Stimulated activated CD8-positive, alpha-beta memory T cell treated with anti-CD3 and anti-CD28 coated beads, Interleukin-4, amount 100 ng/mL, for 24 hours (primary cell): ENCODE measurements around the gene SLC38A3.
"Not testable (repeated sequence)": the region's sequence is repeated elsewhere in the genome, so short reads cannot be mapped to it uniquely, and the experiment has no call there.

Experiments used
- DNase-seq: peaks from one replicate; pipeline ENCODE4 v3.0.0-alpha.2; 2020; ENCODE audit warnings: low read depth

Gene SLC38A3

DNA sequence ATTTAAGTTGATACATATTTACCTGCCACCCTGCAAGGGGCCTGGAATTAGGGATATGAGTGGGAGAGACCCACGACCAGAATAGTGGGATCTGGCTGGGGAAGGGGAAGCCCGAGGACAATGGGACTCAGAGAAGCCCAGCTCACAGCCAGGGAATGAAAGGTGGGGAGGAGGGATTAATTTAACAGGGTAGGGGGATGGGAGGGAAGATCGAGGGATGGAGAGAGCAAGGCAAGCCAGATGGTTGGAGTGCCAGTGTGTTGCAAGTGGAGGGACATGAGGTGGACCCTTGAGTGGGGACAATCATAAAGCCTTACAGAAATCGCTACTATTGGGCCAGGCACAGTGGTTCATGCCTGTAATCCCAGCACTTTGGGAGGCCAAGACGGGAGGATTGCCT lies 26.5 kb downstream of the SLC38A3 start:
- DNase-seq, result no peak

DNA sequence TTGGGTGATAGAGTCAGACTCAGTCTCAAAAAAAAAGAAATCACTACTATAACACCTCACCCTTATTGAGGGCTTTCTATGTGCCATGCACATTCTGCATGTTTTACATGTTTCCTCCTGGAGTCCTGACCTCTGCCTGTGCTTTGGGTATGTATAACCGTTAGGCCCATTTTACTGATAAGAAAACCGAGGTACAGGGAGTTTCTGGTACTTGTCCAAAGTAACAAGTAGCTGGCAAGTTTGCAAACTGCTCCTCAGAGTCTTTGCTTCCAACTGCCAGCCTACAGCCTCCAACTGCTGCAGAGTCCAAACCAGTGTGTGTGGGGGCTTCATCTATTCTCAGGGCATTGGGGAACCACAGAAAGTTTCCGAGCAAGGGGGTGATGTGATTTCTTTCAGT lies 27.2 kb downstream of the SLC38A3 start:
- no peak for DNase-seq

DNA sequence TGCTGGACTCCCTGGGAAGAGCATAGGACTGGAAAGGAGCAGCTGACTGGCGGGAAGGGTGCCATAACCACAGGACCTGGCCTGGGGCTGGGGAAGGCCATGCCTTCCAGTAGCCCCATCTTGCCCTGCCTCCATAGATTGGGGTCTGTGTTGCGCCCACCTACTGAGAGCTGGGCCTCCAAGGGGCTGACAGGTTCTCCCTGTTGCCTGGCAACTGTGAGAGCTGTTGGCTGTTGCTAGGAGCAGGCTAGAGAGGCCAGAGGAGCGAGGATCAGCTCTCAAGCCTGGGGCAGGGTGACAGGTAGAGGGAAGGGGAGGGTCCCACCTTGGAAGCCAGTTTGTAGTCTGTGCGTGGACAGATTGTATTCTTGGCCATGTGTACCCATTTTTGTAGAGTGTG lies 28.1 kb downstream of the SLC38A3 start:
- no peak for DNase-seq

DNA sequence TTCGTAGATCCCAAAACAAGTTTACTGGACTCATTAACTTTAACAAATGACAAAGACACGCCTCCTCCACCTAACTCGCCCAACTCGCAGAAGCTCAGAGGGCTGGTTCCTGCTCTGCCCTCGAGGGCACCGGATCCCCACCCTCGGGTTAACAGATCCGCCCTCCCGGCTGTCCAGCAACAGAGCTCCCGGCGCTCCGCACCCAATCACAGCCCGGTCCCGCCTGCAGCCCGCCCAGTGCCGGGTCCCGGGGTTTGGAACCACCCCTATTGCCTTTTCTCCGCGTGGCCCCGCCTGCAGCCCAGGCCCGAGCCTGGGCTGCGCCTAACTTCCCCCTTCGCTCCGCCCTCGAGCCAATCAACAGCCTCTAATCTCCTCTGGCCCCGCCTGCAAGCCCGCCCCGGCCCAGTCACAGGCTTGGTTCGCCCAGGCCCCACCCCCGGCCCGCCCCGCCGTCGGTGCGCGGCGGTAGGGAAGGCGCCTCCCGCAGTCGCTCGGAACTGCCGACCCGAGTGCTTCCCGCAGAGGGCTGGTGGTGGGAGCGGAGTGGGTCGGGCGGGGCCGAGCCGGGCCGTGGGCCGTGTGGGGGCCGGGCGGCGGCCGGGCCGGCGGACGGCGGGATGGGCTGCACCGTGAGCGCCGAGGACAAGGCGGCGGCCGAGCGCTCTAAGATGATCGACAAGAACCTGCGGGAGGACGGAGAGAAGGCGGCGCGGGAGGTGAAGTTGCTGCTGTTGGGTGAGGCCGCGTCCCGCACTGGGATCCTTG lies 30.8 kb downstream of the SLC38A3 start, which contains the start of gene GNAI2:
TSS of gene GNAI2 (plus strand) at position 489 of the 768 bp plus-strand sequence. CDS start at position 621, 132 bp downstream.
- DNase-seq, result peak; percentile 99

DNA sequence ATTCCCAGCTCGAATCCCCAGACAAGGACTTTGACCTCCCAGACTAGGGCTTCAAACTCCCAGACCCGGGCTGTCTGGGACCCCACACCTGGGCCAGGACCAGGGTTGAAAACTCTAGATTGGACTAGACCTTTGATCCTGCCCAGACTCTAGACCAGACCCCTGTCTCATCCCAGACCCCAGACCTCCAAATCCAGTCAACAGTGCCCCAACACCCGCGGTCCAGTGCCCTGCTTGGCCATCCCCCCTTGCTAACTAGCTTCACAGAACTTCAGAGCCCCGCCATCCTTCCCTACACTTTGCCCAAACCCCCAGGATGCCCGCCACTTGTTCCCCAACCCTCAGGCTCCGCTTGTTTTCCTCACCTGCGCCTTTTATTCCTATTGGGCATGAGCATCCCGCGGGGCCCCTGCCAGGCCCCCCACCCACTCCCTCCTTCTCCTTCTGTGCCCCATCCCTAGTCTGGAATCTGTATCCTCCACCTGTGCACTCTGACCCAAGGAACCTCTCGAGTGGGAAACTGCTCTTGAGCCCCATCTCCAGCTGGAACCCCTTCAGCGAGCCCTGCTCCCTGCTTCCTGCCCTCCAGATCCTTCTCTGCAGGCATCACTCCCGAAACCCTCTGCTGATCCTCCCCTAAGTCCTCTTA lies 31.5 kb downstream of the SLC38A3 start:
- no peak for DNase-seq

DNA sequence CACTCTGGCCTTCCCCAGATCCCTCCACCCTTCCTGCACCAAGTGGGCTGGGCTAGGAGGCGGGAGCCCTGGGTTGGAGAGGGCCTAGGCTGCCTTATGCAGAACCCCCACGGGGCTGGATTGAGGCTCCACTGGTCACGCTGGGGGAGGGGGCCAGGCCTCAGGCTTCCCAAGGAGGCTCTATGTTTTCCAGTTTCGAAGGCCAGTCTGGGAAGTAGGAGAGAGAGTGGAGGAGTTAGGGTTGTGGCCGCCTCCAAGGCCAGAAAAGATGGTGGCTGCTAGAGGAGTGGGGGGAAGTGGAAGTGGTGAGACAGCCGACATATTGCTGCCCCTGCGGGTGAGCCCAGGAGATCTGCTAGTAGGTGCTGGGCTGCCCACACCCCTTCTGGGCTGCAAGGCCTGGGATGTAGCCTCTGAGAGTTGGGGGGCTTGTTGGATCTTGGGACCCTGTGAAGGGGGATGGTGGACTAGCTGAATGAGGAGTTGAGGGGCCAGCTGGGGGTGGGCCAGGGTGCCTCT lies 32.1 kb downstream of the SLC38A3 start:
- DNase-seq, result no peak

DNA sequence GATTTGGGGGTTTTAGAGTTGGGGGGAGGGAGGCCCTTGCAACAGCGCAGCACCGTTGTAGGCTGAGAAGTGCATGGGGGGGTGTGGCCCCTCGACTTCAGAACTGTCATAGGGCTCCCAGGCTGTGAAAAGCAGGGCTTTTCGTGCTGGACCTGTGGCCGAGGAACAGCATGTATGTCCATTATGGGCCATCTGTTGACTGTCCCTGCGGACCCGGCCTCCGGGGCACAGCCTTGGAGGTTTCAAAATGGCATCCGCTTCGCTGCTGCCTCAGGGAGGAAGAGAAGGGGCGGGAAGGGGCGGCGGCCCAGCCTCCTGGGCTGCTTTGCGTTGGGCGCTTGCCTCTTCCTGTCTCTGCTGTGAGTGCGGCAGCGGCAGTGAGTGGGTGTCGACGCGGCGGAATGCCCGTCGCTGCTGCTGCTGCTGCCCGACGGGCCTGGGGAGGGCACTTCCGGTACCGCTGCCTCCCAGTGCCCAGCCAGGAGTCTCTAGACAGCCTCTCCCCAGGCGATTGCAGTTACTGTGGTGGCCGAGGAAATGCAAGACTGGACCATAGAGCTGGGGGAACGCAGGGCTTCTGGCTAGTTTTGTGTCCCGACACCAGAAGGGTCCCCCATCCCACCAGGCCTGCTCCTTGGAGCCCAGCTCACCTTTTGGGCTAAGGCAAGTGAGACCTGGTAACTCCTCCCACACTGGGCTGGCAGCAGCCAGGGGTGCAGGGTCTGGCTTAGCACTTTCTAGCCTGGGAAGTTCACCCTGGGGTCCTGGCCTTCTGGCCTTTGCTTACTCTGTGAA lies 32.9 kb downstream of the SLC38A3 start:
- peak; percentile 84 for DNase-seq

DNA sequence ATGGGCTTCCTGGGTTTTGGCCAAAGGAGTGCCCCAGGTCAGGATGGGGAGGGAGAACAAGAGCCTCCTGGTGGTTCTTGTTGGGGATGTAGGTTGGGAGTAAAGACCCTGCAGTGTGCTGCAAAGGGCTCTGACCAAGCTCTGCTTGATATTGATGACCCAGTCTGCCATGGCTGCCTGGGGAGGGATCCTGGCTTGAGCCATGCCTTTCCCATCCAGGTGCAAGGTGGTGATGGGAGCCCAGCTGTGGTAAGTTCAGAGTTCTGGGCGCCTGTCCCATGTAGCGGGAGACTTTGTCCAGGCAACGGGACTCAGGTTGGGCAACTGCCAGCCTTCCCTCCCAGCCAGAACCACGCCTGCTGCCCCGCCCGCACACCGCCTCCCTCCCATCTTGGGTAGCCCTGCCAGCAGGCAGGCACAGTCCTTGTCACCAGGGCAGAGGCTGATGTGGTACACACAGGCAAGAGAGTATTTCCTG lies 33.5 kb downstream of the SLC38A3 start:
- no peak for DNase-seq

DNA sequence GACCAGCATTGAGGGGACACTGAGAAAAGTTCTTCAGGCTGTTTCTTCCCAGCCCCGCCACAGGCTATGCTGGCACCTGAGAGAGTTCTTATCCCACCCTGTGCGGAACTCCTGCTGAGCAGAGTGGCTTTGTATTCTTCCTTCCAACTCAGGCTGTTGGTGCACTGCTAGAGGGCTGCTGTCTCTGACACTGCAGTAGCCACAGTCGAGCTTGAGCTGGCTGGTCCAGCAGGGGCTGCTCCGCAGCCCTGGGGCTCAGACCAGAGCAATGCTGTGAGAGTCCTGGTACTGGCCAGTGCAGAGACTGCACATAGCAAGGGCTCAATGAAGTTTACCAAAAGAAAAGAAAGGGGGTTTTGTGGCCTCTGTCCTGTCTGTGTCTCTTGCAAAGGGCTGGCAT lies 34.6 kb downstream of the SLC38A3 start:
- no peak for DNase-seq

DNA sequence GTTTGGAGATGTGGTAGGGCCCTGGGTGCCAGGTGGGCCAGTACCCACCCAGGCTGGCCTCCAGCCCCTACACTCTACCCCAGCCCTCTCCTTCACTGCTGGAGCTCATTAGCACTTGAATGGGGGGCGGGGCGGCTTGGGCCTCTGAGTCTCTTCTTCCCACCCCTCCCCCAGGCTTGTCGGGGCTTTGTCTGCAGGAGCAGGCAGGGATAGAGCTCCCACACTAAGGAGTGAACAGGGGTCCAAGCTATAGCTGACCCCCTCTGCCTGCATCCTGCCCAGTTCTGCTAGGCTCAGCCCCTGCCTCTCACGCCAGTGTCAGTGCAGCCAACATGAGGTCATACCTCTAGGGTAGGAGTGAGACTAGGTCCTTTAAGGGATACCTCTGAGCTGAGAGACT lies 36.1 kb downstream of the SLC38A3 start:
- no peak for DNase-seq

DNA sequence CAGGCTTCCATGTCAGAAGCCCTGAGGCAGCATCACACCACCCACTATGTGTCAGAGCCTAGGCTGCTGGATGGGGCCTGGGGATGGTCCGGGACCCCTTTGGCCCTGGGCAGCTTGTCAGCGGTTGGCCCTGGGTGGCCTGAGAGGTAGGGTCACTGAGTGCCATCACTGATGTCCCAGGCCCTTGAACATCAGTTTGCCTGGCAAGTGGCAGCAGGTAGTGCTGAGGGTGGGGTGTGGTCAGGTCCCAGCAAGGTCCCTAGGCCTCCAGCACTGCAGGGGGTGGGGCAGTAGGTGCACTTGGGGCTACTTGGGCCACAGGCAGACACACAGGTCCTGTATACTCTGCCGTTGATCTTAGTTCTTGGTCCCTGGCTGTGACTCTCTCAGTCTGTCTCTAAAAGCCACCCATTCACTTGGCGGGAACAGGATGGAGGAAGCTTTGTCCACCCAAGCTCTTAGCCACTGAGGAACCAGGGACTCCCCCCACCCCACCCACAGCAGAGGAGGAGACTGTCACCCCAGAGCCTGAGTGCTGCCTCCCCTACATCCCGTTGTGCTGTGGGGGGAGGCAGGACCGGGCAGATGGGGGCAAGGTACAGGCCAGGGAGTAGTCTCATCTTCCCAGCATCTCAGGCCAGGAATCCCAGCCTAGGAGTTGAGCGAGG lies 36.8 kb downstream of the SLC38A3 start:
- DNase-seq, result no peak

DNA sequence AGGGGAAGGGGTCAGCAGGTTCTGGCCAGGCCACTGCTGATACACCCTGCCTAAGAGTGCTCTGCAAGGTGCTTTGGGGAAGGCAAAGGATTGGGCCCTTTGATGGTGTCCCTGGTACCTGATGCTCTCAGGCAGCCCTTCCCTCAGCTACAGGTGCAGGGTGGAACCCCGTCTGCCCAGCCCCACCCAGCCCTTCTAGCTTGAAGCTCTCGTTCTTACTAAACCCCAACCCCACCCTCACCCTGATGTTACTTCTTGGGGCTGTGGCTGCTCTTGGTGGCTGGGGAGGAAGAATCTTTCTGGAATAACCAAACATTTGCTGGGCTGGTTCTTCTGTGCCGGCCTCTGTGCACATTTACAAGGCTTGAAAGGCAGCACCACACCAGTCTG lies 37.3 kb downstream of the SLC38A3 start:
- no peak for DNase-seq

DNA sequence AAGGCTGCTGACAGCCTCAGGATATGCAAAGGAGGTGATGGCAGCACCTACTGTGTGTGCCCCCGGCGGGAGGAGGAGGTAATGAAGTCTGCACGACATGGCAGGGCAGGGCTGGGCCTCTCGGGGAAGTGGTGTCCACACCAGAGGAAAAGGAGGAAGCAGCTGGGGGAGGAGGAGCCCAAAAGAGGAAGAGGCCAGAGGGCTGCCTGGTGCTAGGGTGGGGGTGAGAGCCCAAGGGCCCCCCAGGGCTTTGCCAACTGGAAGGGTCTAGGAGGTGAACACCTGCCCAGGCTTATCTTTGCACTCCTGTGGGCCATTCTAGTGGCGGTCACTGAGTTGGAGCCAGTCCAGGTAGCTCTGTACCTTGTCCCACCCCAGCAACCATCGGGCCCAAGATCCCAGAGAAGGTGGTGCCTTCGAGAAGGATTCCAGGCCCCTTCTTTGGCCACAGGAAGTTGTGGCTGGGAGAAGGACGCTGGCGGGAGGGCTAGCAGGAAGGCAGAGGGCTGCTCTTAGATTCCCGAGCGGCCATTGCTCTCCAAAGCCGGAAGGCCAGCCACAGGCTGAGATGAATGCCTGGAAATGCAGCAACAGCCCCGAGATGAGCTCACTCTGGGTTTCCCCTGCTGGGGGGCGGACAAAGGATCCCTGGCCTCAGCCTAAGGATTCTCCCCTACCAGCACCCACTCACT lies 37.9 kb downstream of the SLC38A3 start:
- no peak for DNase-seq

DNA sequence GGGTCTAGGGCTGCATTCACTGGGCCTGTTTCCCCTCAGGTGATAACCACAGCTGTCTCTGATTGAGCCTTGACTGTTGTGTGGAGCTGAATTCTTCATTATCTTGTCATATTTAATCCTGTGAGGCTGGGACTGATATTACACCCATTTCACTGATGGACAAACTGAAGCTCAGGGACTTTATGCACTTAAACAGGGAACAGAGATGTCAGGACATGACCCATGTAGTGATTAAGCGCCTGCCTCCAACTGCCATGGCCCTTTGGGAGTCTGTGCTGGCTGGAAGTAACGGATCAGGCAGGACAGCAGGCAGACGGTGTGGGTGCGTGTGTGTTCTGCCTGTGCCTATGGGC lies 38.4 kb downstream of the SLC38A3 start:
- no peak for DNase-seq

DNA sequence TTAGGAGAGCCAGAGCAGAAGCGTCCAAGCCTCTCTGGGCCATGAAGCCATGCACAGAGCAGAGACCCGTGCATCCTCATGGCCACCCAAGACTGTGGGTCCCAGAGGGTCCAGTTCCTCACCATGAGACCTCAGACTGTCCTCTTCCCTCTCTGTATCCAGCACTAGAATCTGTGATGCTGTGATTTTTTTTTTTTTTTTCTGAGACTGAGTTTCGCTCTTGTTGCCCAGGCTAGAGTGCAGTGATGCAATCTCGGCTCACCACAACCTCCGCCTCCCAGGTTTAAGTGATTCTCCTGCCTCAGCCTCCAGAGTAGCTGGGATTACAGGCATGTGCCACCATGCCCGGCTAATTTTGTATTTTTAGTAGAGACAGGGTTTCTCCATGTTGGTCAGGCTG lies 39.7 kb downstream of the SLC38A3 start:
- DNase-seq, result not testable (repeated sequence)

DNA sequence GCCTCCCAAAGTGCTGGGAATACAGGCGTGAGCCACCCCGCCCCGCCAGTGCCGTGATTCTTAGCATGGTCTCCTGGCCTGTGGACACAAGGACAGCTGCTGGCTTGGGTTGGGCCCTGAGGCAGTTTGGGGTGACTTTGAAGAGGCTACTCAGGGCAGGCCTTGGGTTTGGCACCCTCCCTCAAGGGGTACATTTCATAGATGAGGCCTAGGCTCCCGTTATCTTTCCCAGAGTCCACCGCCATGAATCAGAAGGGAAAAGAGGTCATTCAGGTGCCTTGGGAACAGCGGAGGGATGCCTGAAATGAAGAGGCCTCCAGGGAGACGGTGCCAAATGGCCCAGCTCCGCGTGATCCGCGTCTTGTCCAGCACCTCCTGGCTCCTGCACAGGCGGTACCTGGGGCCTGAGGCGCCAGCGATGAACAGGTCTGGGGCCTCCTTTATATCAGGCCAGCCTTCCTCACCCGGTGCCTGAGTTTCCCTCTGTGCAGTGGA lies 40.2 kb downstream of the SLC38A3 start:
- no peak for DNase-seq

DNA sequence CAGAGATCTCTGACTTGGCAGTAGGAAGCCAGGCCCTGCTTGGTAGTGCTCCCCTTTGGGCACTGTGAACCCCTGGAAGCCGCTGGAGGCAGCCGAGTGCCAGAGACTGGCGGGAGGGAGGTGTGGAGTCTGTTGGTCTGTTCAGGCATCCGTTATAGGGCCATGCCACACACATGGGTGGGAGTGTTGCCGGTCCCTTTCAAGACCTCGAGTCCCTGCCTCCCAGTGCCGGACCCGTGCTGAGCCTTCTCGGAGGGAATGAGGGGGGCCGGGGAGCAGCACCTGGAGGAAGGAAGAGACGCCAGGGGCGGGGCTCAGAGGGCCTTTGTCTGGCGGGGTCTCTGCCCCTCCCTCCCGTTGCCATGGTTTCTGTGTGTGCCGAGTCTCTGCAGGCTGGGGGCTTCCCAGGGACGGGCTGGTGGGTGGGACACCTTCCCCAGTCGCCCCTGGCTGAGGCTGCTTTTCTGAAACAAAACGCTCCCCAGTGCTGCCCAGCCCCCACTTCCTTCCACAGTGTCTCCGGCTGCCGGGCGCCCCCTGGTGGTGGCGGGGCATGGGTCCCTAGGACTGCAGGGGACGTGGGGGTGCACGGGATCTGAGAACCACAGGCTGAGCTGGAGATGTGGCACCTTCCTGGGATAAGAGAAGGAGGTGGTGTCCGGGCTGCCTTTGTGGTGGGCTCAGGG lies 40.9 kb downstream of the SLC38A3 start:
- DNase-seq, result peak; percentile 94

DNA sequence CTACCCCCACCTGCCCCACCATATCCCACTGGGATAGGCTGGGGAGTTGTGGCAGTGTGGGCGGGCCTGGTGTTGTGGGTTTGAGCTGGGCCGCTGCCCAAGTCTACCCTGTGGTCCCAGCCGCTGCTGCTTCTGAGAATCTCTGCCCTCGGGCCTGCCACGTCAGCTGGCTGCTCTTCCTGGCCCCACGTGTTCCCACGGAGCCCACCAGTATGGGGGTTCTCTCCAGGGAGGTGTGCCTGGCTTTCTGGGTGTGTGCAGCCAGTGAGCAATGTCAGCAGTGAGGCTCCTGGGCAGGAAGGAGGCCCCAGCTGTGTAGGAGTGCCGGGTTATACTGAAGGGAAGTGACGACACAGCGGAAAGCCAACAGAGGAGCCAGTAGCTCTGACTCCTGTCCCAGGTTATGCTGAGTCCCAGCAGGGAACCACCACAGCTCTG lies 41.5 kb downstream of the SLC38A3 start:
- peak; percentile 71 for DNase-seq

DNA sequence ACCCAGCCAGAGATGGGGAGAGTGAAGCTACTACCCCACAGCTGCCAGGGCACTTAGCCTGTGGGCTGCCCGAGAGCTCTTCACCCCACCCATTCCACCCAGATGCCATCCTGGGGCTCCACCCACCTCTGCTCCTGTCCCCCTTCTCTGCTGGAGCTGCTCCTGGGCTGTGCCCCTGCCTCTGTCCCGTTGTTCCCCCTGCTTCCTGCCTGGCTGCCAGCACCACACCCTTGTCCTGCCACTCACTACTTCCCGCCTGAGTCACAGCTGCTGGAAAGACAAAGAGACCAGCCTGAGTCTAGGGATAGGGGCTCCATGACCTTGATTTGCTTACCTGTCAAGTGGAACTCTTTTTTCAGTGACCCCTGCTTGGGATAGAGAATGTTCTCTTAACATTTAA lies 43.3 kb downstream of the SLC38A3 start:
- DNase-seq, result no peak

DNA sequence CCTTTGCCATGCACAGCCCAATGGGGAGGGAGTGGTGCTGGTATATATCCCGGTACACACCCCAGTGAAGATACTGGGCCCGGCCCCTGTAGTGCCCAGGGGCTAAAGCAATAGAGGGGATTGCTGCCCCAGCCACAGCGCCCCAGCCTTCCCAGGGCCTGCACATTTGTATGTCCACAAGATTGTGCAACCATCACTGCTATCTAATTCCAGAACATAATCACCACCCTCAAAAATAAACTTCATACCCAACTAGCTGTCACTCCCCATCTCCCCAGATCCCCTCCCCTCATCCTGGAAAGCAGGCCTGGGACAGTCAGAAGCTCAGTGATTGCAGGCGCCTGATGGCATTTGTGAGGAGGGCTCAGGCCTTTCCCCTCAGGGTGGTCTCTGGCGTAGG lies 44.4 kb downstream of the SLC38A3 start:
- DNase-seq, result no peak

DNA sequence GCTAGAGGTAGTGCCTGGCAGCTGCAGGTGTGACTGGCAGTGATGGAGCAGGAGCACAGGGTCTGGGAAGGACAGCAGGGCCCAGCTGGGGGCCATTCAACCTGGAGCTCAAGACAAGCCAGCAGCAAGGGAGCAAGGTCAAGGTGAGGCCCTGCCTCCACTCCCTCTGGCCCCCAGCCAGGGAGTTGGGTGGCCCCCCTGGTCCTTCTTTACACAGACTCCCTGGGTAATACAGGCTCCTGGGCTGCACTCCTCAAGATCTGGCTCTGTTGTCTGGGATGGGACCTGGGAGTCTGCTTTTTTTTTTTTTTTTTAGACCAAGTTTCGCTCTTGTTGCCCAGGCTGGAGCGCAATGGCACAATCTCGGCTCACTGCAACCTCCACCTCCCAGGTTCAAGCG lies 45.4 kb downstream of the SLC38A3 start:
- no peak for DNase-seq
